Measurements from ENCODE around the gene LMNB1.

GRCh38 chr5:126846344-126846743, 69.4 kb downstream of the LMNB1 start:
- TF ChIP-seq, protein P1, sequence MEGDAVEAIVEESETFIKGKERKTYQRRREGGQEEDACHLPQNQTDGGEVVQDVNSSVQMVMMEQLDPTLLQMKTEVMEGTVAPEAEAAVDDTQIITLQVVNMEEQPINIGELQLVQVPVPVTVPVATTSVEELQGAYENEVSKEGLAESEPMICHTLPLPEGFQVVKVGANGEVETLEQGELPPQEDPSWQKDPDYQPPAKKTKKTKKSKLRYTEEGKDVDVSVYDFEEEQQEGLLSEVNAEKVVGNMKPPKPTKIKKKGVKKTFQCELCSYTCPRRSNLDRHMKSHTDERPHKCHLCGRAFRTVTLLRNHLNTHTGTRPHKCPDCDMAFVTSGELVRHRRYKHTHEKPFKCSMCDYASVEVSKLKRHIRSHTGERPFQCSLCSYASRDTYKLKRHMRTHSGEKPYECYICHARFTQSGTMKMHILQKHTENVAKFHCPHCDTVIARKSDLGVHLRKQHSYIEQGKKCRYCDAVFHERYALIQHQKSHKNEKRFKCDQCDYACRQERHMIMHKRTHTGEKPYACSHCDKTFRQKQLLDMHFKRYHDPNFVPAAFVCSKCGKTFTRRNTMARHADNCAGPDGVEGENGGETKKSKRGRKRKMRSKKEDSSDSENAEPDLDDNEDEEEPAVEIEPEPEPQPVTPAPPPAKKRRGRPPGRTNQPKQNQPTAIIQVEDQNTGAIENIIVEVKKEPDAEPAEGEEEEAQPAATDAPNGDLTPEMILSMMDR (IDR thresholded peaks at IDR 0.05 in 2 of 3, conservative IDR thresholded peaks at IDR 0.05 in 1 of 3; ENCODE audit: borderline replicate concordance in 1 of 3, insufficient read depth in 1 of 3, low read depth in 2 of 3, low read length in 2 of 3) = no peak
- TF ChIP-seq EZH2phosphoT487 (IDR thresholded peaks at IDR 0.05; ENCODE audit: borderline replicate concordance) (no peak), JUND (IDR thresholded peaks at IDR 0.05) (no peak), POLR2A (IDR thresholded peaks at IDR 0.05; ENCODE audit: borderline replicate concordance, extremely low read depth, insufficient read depth, insufficient read length) (no peak)
- TF ChIP-seq, protein P2, sequence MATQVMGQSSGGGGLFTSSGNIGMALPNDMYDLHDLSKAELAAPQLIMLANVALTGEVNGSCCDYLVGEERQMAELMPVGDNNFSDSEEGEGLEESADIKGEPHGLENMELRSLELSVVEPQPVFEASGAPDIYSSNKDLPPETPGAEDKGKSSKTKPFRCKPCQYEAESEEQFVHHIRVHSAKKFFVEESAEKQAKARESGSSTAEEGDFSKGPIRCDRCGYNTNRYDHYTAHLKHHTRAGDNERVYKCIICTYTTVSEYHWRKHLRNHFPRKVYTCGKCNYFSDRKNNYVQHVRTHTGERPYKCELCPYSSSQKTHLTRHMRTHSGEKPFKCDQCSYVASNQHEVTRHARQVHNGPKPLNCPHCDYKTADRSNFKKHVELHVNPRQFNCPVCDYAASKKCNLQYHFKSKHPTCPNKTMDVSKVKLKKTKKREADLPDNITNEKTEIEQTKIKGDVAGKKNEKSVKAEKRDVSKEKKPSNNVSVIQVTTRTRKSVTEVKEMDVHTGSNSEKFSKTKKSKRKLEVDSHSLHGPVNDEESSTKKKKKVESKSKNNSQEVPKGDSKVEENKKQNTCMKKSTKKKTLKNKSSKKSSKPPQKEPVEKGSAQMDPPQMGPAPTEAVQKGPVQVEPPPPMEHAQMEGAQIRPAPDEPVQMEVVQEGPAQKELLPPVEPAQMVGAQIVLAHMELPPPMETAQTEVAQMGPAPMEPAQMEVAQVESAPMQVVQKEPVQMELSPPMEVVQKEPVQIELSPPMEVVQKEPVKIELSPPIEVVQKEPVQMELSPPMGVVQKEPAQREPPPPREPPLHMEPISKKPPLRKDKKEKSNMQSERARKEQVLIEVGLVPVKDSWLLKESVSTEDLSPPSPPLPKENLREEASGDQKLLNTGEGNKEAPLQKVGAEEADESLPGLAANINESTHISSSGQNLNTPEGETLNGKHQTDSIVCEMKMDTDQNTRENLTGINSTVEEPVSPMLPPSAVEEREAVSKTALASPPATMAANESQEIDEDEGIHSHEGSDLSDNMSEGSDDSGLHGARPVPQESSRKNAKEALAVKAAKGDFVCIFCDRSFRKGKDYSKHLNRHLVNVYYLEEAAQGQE (IDR thresholded peaks at IDR 0.05; ENCODE audit: low read depth) = no peak
